Testis (tissue), 3 donors: ENCODE results near the gene DMD. TPM values are rescaled to one million over a fixed set of nuclear protein-coding genes. Genes with fewer than 3 reads are reported as not detected.

Experiments
- DNase-seq: peaks from one replicate; pipeline ENCODE4 v3.0.0-alpha.2; 2019
- H3K27ac ChIP-seq, 2 donors: fragments of 200-600 bp; sonication (generic); one replicate each; pipeline ENCODE4 v1.5.1; 2019
- H3K27me3 ChIP-seq: fragments of 200-600 bp; sonication (generic); one replicate; pipeline ENCODE4 v1.5.1; 2019
- H3K36me3 ChIP-seq: fragments of 200-600 bp; sonication (generic); one replicate; pipeline ENCODE4 v1.5.1; 2017; ENCODE audit warnings: low read depth; ENCODE audit errors: missing control alignments
- H3K4me1 ChIP-seq: fragments of 200-600 bp; sonication (generic); one replicate; pipeline ENCODE4 v1.5.1; 2019
- H3K4me3 ChIP-seq, 2 donors: fragments of 200-600 bp; sonication (generic); one replicate each; pipeline ENCODE4 v1.5.1; 2017 to 2019
- H3K9me3 ChIP-seq: fragments of 200-600 bp; sonication (generic); one replicate; pipeline ENCODE4 v1.5.1; 2017
- CTCF ChIP-seq, 3 experiments: fragments of 450-650 bp in 2 of 3; fragments of 200-600 bp in 1 of 3; sonication (generic) in 1 of 3; IDR thresholded peaks; one replicate each; pipeline ENCODE4 v1.5.1; 2016 to 2019; ENCODE audit warnings: antibody characterized with exemption in 3 of 3, mild to moderate bottlenecking in 2 of 3, moderate library complexity in 1 of 3
- POLR2A ChIP-seq: fragments of 450-650 bp; IDR thresholded peaks from one replicate; pipeline ENCODE4 v1.6.1; 2017; ENCODE audit warnings: antibody characterized with exemption, mild to moderate bottlenecking, moderate library complexity
- WGBS, 2 donors: methylation state at CpG; one replicate each; pipeline ENCODE4 v1.1.5; 2018; 5-methylcytosine and 5-hydroxymethylcytosine counted together
- intact Hi-C: fragments of 100-400 bp; cut with DNase I; formaldehyde crosslinking; loops from one replicate; pipeline ENCODE4 v1.15.1; 2023; ENCODE audit warnings: low total_unique reads
- polyA plus RNA-seq: library from polyadenylated mRNA; stranded (reverse); fragments of 350-450 nt; fragmentation: Illumina TruSeq; extraction: RNeasy Lipid Tissue Mini Kit (QIAGEN cat#74804); gene quantifications from one replicate; pipeline ENCODE4 v1.2.3, GENCODE V29; 2014; ENCODE audit warnings: low read depth, low replicate concordance; ENCODE audit not compliant: insufficient read depth
- total RNA-seq, 2 donors: library from RNA; depleted of rRNA; stranded (reverse); fragments of >200 nt; gene quantifications; one replicate each; pipeline ENCODE4 v1.2.3, GENCODE V29; 2016

DMD gene
- total and polyA plus RNA-seq, 3 donors from 2014 or later, result 11.3 to 34.1 (median 24.2) TPM

GRCh38 chrX:32774966-32775365 lies 436.4 kb downstream of the DMD start:
- no peak overlapping the region for H3K4me3 ChIP-seq
- 100% methylated on average over 2 of the region's 3 CpGs; no CpG with 5 or more reads in 1 of the 2 donors for WGBS, 2 donors
- no peaks in the 10 kb centered on the region for H3K4me1 ChIP-seq
- no peaks in the 10 kb centered on the region for H3K36me3 ChIP-seq
- no peaks in the 10 kb centered on the region for H3K9me3 ChIP-seq
- DNase-seq, result no peak
- intact Hi-C loops, result no loop called here
- no peak for TF ChIP-seq CTCF (IDR thresholded peaks at IDR 0.05)
- TF ChIP-seq POLR2A, result no peak
- no peaks in the 10 kb centered on the region for H3K27me3 ChIP-seq
- no peak overlapping the region for H3K27ac ChIP-seq

- TF ChIP-seq CTCF (IDR thresholded peaks at IDR 0.05) (no peak), POLR2A (no peak)
- intact Hi-C loops, result no loop called here
- DNase-seq, result no peak
- H3K27me3 ChIP-seq, result no peaks in the 10 kb centered on the region
- no peak overlapping the region for H3K4me3 ChIP-seq
- WGBS, 2 donors, result 82 to 91% methylated on average over 1 of the region's 1 CpG
- no peaks in the 10 kb centered on the region for H3K36me3 ChIP-seq
- H3K27ac ChIP-seq, result no peak overlapping the region
- H3K9me3 ChIP-seq, result no peaks in the 10 kb centered on the region
- no peaks in the 10 kb centered on the region for H3K4me1 ChIP-seq
Measured at GRCh38 chrX:32749070-32749469, 462.3 kb downstream of the DMD start.

DNA sequence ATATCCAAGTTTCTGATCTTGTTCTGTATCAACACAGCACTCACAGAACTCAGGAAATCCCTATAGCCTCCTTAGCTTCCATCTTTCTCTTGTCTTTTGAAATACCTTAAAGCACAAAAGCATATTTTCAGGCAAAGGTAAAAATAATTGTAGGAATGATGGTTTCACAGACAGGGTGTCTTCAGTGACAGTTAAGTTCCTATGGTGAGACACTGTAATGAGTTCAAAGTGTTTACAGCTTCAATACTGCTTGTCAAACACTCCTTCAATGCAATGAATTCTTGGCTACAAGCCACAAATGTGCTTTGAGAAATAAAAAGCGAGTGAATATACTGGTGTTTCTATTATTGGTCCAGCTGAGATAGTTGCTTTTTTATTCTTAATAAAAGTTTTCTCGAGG lies 466.0 kb downstream of the DMD start:
- no peak overlapping the region for H3K4me3 ChIP-seq
- no peaks in the 10 kb centered on the region for H3K4me1 ChIP-seq
- 45 to 58% methylated on average over 2 of the region's 2 CpGs for WGBS, 2 donors
- H3K9me3 ChIP-seq, result no peaks in the 10 kb centered on the region
- no peak overlapping the region for H3K27ac ChIP-seq
- H3K27me3 ChIP-seq, result no peaks in the 10 kb centered on the region
- no peak for DNase-seq
- intact Hi-C loops, result no loop called here
- TF ChIP-seq POLR2A, result no peak
- TF ChIP-seq CTCF (IDR thresholded peaks at IDR 0.05), result no peak
- H3K36me3 ChIP-seq, result no peaks in the 10 kb centered on the region

- no peak overlapping the region for H3K4me3 ChIP-seq
- WGBS, 2 donors, result 57 to 83% methylated on average over 1 of the region's 1 CpG
- no peaks in the 10 kb centered on the region for H3K4me1 ChIP-seq
- TF ChIP-seq POLR2A (no peak), CTCF (IDR thresholded peaks at IDR 0.05) (no peak)
- H3K27me3 ChIP-seq, result no peaks in the 10 kb centered on the region
- intact Hi-C loops, result no loop called here
- no peaks in the 10 kb centered on the region for H3K9me3 ChIP-seq
- no peaks in the 10 kb centered on the region for H3K36me3 ChIP-seq
- H3K27ac ChIP-seq, result no peak overlapping the region
- no peak for DNase-seq
Measured at GRCh38 chrX:32744921-32745320, 466.4 kb downstream of the DMD start.

DNA sequence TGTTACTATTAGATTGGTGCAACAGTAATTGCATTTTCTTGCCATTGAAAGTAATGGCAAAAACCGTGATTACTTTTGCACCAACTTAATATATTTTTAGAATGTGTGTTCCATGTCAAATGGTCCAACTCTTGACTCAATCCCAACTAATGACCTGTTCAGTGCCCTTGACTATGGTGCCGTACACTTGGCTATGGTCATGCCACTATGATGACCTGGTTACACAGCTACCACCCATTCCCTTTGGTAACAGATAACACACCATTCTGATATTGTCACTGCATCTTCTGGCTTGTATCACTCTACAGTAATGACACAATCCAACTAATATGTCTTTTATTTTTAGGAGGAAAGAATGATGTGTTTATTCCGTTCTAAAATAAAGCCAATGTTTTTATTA lies 469.4 kb downstream of the DMD start:
- DNase-seq, result no peak
- Histone ChIP-seq H3K9me3 (no peaks in the 10 kb centered on the region), H3K4me1 (no peaks in the 10 kb centered on the region), H3K27ac (no peak overlapping the region), H3K36me3 (no peaks in the 10 kb centered on the region), H3K4me3 (no peak overlapping the region), H3K27me3 (no peaks in the 10 kb centered on the region)
- WGBS, 2 donors, result 89 to 94% methylated on average over 3 of the region's 3 CpGs
- TF ChIP-seq POLR2A (no peak), CTCF (IDR thresholded peaks at IDR 0.05) (no peak)
- intact Hi-C loops, result no loop called here
